B cell (primary cell): Measurements from ENCODE around the gene GAD1. TPM values are rescaled to one million over a fixed set of nuclear protein-coding genes. Genes with fewer than 3 reads are reported as not detected.

Experiments
- ATAC-seq: fragments of 200-7000 bp; cut with Tn5 transposase; one replicate; pipeline ENCODE4 v1.10.0; 2021; ENCODE audit warnings: low read depth, mild to moderate bottlenecking, moderate number of reproducible peaks, moderate library complexity
- CTCF ChIA-PET: fragments of 350-600 bp; sonication (Branson Sonifier 250); formaldehyde crosslinking; loops from one replicate; lab custom pipeline; 2021; ENCODE audit warnings: antibody characterized with exemption, inconsistent platforms; lab: Charles Lee
- POLR2A ChIA-PET: fragments of 350-600 bp; sonication (Branson Sonifier 250); formaldehyde crosslinking; loops from one replicate; lab custom pipeline; 2021; ENCODE audit warnings: antibody characterized with exemption; lab: Charles Lee
- DNase-seq: peaks from one replicate; pipeline ENCODE4 v3.0.0; 2013
- H2AFZ ChIP-seq: 2 replicates; pipeline ENCODE4 v1.6.1; 2012; ENCODE audit warnings: mild to moderate bottlenecking, low read depth, low read length; ENCODE audit not compliant: insufficient read depth, poor library complexity, severe bottlenecking
- H3K27ac ChIP-seq, 2 donors: 1 replicate in 1 of 2; 2 replicates in 1 of 2; pipeline ENCODE4 v1.5.1; 2012 to 2013; ENCODE audit warnings: low read length in 2 of 2, mild to moderate bottlenecking in 2 of 2, moderate library complexity in 1 of 2
- H3K27me3 ChIP-seq, 4 experiments: fragments of 200-600 bp in 1 of 4; sonication (generic) in 1 of 4; replicated peaks in 1 of 4; 1 replicate in 2 of 4; 2 replicates in 2 of 4; pipeline versions ENCODE4 v1.6.1 to v1.7.0; 2013 to 2016; ENCODE audit warnings: low read length in 3 of 4, mild to moderate bottlenecking in 2 of 4, mixed read lengths in 1 of 4, moderate library complexity in 1 of 4; ENCODE audit not compliant: insufficient read depth in 4 of 4, control insufficient read depth in 3 of 4; ENCODE audit errors: control extremely low read depth in 1 of 4
- H3K36me3 ChIP-seq, 2 experiments: replicated peaks in 1 of 2; 1 replicate in 1 of 2; 2 replicates in 1 of 2; pipeline versions ENCODE4 v1.6.1 to v1.7.1; 2013; ENCODE audit warnings: low read length in 1 of 2; ENCODE audit not compliant: insufficient read depth in 2 of 2, control insufficient read depth in 1 of 2; ENCODE audit errors: control extremely low read depth in 1 of 2, extremely low read depth in 1 of 2
- H3K4me1 ChIP-seq, 2 donors: fragments of 200-600 bp in 1 of 2; sonication (generic) in 1 of 2; 1 replicate in 1 of 2; 2 replicates in 1 of 2; pipeline versions ENCODE4 v1.5.1 to v1.6.1; 2013 to 2017; ENCODE audit warnings: low read length in 2 of 2; ENCODE audit not compliant: control insufficient read depth in 2 of 2, insufficient read depth in 2 of 2
- H3K4me2 ChIP-seq: replicated peaks from 2 replicates; pipeline ENCODE3; 2012; ENCODE audit warnings: mild to moderate bottlenecking, low read depth, low read length; ENCODE audit not compliant: poor library complexity, severe bottlenecking
- H3K4me3 ChIP-seq, 5 experiments: fragments of 200-600 bp in 1 of 5; sonication (generic) in 1 of 5; 1 replicate in 3 of 5; 2 replicates in 2 of 5; pipeline versions ENCODE4 v1.5.1 to v1.7.0; 2011 to 2016; ENCODE audit warnings: low read length in 4 of 5, mild to moderate bottlenecking in 4 of 5, low read depth in 2 of 5, control low read depth in 1 of 5, moderate library complexity in 1 of 5; ENCODE audit not compliant: insufficient read depth in 1 of 5; ENCODE audit errors: control extremely low read depth in 1 of 5, extremely low read depth in 1 of 5
- H3K79me2 ChIP-seq: fragments of 200-600 bp; sonication (generic); one replicate; pipeline ENCODE4 v1.6.0; 2016; ENCODE audit warnings: low read length; ENCODE audit not compliant: control insufficient read depth, insufficient read depth
- H3K9ac ChIP-seq: fragments of 200-600 bp; sonication (generic); 2 replicates; pipeline ENCODE4 v1.6.1; 2017; ENCODE audit warnings: mild to moderate bottlenecking, low read length, moderate library complexity
- H3K9me3 ChIP-seq, 3 donors: one replicate each; pipeline versions ENCODE4 v1.6.1 to v1.7.1; 2013; ENCODE audit warnings: low read length in 2 of 3; ENCODE audit not compliant: control insufficient read depth in 2 of 3, insufficient read depth in 1 of 3; ENCODE audit errors: control extremely low read depth in 1 of 3
- H4K20me1 ChIP-seq: 2 replicates; pipeline ENCODE4 v1.6.0; 2012; ENCODE audit warnings: mild to moderate bottlenecking, low read length; ENCODE audit not compliant: insufficient read depth, control insufficient read depth, poor library complexity, severe bottlenecking
- H3K27ac Mint-ChIP-seq: one replicate; pipeline ENCODE4 v1.8.0; 2021; ENCODE audit warnings: mixed read lengths
- H3K27me3 Mint-ChIP-seq: one replicate; pipeline ENCODE4 v1.8.0; 2021; ENCODE audit warnings: mixed read lengths
- H3K4me1 Mint-ChIP-seq: one replicate; pipeline ENCODE4 v1.8.0; 2021; ENCODE audit warnings: mixed read lengths
- H3K4me3 Mint-ChIP-seq: one replicate; pipeline ENCODE4 v1.8.0; 2021; ENCODE audit warnings: mixed read lengths
- H3K9me3 Mint-ChIP-seq: one replicate; pipeline ENCODE4 v1.8.0; 2022; ENCODE audit warnings: mixed read lengths; ENCODE audit not compliant: insufficient read depth
- EZH2 ChIP-seq: IDR thresholded peaks from 2 replicates; pipeline ENCODE4 v1.6.1; 2012; ENCODE audit warnings: borderline replicate concordance, low read depth, mild to moderate bottlenecking, moderate library complexity, low read length; ENCODE audit not compliant: insufficient read depth, poor library complexity, severe bottlenecking
- WGBS: methylation state at CpG from one replicate; pipeline ENCODE4 v1.1.5; 2013; ENCODE audit warnings: missing lambda C conversion rate; ENCODE audit not compliant: insufficient coverage; 5-methylcytosine and 5-hydroxymethylcytosine counted together
- intact Hi-C: fragments of 100-400 bp; cut with micrococcal nuclease; formaldehyde crosslinking; loops from one replicate; pipeline ENCODE4 v1.10.0; 2022
- polyA plus RNA-seq: library from polyadenylated mRNA; depleted of rRNA; stranded (reverse); fragments of >200 nt; gene quantifications from 2 replicates; pipeline ENCODE4 v1.2.3, GENCODE V29; 2012
- total RNA-seq, 2 donors: library from RNA; stranded (reverse); fragments of 120-200 nt in 1 of 2; gene quantifications; 1 replicate in 1 of 2; 2 replicates in 1 of 2; pipeline versions ENCODE4 v1.2.3 to v1.2.4, GENCODE V29; 2013 to 2022
- TF ChIP-seq, protein P1 (sequence below): fragments of 200-600 bp; IDR thresholded peaks from one replicate; pipeline ENCODE4 v1.8.0; 2022; ENCODE audit warnings: antibody characterized with exemption, mild to moderate bottlenecking

GAD1 gene
- total and polyA plus RNA-seq, 2 donors (not counting 1 experiment from before 2014, with no cell fraction given), result not detected

GRCh38 chr2:170770008-170770605 lies 46.6 kb upstream of the GAD1 start, which contains the start of gene ERICH2:
TSS of gene ERICH2 (plus strand) at chr2:170770378. CDS start at chr2:170770682, 304 bp downstream.
- Histone ChIP-seq H4K20me1 (no peaks in the 10 kb centered on the region), H3K9me3 (peaks cover 0 to 3% (median 0%) of the 10 kb centered on the region in 3 donors), H3K4me1 (peaks cover 12 to 17% of the 10 kb centered on the region in 2 donors), H3K4me3 (peak within 1 kb of the TSS; percentile 32 to 75 (median 67)), H3K27me3 (peaks cover 0 to 16% (median 4%) of the 10 kb centered on the region in 4 experiments), H3K36me3 (no peaks in the 10 kb centered on the region), H2AFZ (peak within 1 kb of the TSS; percentile 80), H3K27ac (no peak within 1 kb of the TSS), H3K79me2 (no peaks in the 10 kb centered on the region), H3K9ac (peak within 1 kb of the TSS; percentile 69), H3K4me2 (peak within 1 kb of the TSS; percentile 97)
- Mint-ChIP-seq H3K27ac (peak within 1 kb of the TSS; percentile 32), H3K4me1 (peaks cover 11% of the 10 kb centered on the region), H3K27me3 (peaks cover 32% of the 10 kb centered on the region), H3K9me3 (no peaks in the 10 kb centered on the region), H3K4me3 (peak within 1 kb of the TSS; percentile 87)
- ChIA-PET POLR2A (no interaction called here), CTCF (interaction anchor here (0.7 to 1.0 kb wide), 2 partner anchors 39 to 42 kb away, joined by 3 read pairs; no protein-coding TSS in a partner anchor)
- TF ChIP-seq EZH2, result no peak
- TF ChIP-seq, protein P1, sequence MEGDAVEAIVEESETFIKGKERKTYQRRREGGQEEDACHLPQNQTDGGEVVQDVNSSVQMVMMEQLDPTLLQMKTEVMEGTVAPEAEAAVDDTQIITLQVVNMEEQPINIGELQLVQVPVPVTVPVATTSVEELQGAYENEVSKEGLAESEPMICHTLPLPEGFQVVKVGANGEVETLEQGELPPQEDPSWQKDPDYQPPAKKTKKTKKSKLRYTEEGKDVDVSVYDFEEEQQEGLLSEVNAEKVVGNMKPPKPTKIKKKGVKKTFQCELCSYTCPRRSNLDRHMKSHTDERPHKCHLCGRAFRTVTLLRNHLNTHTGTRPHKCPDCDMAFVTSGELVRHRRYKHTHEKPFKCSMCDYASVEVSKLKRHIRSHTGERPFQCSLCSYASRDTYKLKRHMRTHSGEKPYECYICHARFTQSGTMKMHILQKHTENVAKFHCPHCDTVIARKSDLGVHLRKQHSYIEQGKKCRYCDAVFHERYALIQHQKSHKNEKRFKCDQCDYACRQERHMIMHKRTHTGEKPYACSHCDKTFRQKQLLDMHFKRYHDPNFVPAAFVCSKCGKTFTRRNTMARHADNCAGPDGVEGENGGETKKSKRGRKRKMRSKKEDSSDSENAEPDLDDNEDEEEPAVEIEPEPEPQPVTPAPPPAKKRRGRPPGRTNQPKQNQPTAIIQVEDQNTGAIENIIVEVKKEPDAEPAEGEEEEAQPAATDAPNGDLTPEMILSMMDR, result no peak
- DNase-seq (peak; percentile 60), ATAC-seq (peak; percentile 44)
- WGBS, result 5% methylated on average over 12 of the region's 13 CpGs
- intact Hi-C loops, result loop anchor here (5.0 kb wide), 1 partner anchor 47 kb away; the partner anchor contains the start of gene GAD1
